ENCODE measurements around the gene CHRNE. TPM values are rescaled to one million over a fixed set of nuclear protein-coding genes. Genes with fewer than 3 reads are reported as not detected.
"Not testable (repeated sequence)": the region's sequence is repeated elsewhere in the genome, so short reads cannot be mapped to it uniquely, and the experiment has no call there.

Gene CHRNE
- polyA plus RNA-seq, 1 donor from 2014 or later, result 0.25 TPM

DNA sequence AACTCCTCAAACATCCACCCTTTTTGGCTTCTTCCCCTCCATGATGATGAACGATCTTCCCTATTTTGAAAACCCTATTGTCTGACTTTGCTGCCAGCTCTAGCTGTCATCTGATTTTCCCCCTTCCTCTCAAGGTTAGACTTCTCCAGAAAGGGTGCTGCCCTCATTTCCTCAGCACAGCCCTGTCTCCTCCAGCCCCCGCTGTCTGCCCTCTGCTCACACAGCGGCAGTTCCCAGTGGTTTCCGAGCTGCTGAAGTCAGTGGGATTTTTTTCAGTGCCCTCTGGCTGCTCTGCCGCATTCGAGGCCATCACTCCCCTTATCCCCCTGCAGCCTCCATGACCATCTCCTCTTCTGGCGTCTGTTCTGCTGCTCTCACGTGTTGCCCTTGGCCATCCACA is 30.1 kb downstream of the CHRNE start:
- Histone ChIP-seq H3K9me2 (ENCODE audit: insufficient read depth, low read length) (no peaks in the 10 kb centered on the region), H3K9me3 (ENCODE audit: low read length) (no peaks in the 10 kb centered on the region), H3F3A (ENCODE audit: insufficient read depth, low read length, poor library complexity, severe bottlenecking) (no peaks in the 10 kb centered on the region), H3K27me3 (ENCODE audit: insufficient read depth, low read depth, low read length) (no peaks in the 10 kb centered on the region), H3K4me2 (ENCODE audit: low read length) (no peak overlapping the region), H3K27ac (ENCODE audit: low read length) (no peak overlapping the region), H2AFZ (ENCODE audit: low read depth, low read length) (no peak overlapping the region), H3K9ac (ENCODE audit: low read length) (no peak overlapping the region), H3K79me2 (replicated peaks; ENCODE audit: insufficient read depth, low read length) (no peaks in the 10 kb centered on the region), H4K20me1 (ENCODE audit: insufficient read depth) (no peaks in the 10 kb centered on the region), H3K36me3 (ENCODE audit: insufficient read depth, low read length) (no peaks in the 10 kb centered on the region), H3K4me3 (ENCODE audit: low read length) (no peak overlapping the region)
- TF ChIP-seq MXI1 (conservative IDR thresholded peaks at IDR 0.05; ENCODE audit: poor library complexity, severe bottlenecking) (no peak), POLR2AphosphoS5 (IDR thresholded peaks at IDR 0.05) (no peak), EZH2 (IDR thresholded peaks at IDR 0.05; ENCODE audit: borderline replicate concordance, insufficient read depth, low read length, poor library complexity, severe bottlenecking) (no peak), RAD21 (conservative IDR thresholded peaks at IDR 0.05) (no peak)

GRCh38 chr17:4870855-4871254 is 32.0 kb downstream of the CHRNE start:
- Histone ChIP-seq H3K27me3 (ENCODE audit: insufficient read depth, low read depth, low read length) (no peaks in the 10 kb centered on the region), H3F3A (ENCODE audit: insufficient read depth, low read length, poor library complexity, severe bottlenecking) (no peaks in the 10 kb centered on the region), H3K79me2 (replicated peaks; ENCODE audit: insufficient read depth, low read length) (no peaks in the 10 kb centered on the region), H3K36me3 (ENCODE audit: insufficient read depth, low read length) (no peaks in the 10 kb centered on the region), H3K9me2 (ENCODE audit: insufficient read depth, low read length) (no peaks in the 10 kb centered on the region), H3K27ac (ENCODE audit: low read length) (no peak overlapping the region), H4K20me1 (ENCODE audit: insufficient read depth) (no peaks in the 10 kb centered on the region), H3K9me3 (ENCODE audit: low read length) (no peaks in the 10 kb centered on the region), H3K9ac (ENCODE audit: low read length) (no peak overlapping the region), H3K4me3 (ENCODE audit: low read length) (no peak overlapping the region), H2AFZ (ENCODE audit: low read depth, low read length) (no peak overlapping the region), H3K4me2 (ENCODE audit: low read length) (no peak overlapping the region)
- TF ChIP-seq RAD21 (conservative IDR thresholded peaks at IDR 0.05), result no peak
- TF ChIP-seq POLR2AphosphoS5 (IDR thresholded peaks at IDR 0.05), result no peak
- TF ChIP-seq SMC3 (conservative IDR thresholded peaks at IDR 0.05; ENCODE audit: poor library complexity), result no peak
- no peak for TF ChIP-seq TAF1 (IDR thresholded peaks at IDR 0.05; ENCODE audit: low read depth)
- no peak for TF ChIP-seq CTCF (IDR thresholded peaks at IDR 0.05; ENCODE audit: poor library complexity, severe bottlenecking)
- TF ChIP-seq REST (IDR thresholded peaks at IDR 0.05; ENCODE audit: borderline replicate concordance), result no peak
- TF ChIP-seq EP300 (conservative IDR thresholded peaks at IDR 0.05; ENCODE audit: poor library complexity, severe bottlenecking), result no peak

- H3K4me2 ChIP-seq (ENCODE audit: low read length); H3F3A ChIP-seq (ENCODE audit: insufficient read depth, low read length, poor library complexity, severe bottlenecking); H3K27ac ChIP-seq (ENCODE audit: low read length); H3K9me3 ChIP-seq (ENCODE audit: low read length); H3K9me2 ChIP-seq (ENCODE audit: insufficient read depth, low read length); H2AFZ ChIP-seq (ENCODE audit: low read depth, low read length); H3K79me2 ChIP-seq (replicated peaks; ENCODE audit: insufficient read depth, low read length); H3K27me3 ChIP-seq (ENCODE audit: insufficient read depth, low read depth, low read length); H3K36me3 ChIP-seq (ENCODE audit: insufficient read depth, low read length); H4K20me1 ChIP-seq (ENCODE audit: insufficient read depth); H3K9ac ChIP-seq (ENCODE audit: low read length); H3K4me3 ChIP-seq (ENCODE audit: low read length): not testable (repeated sequence)
Observed at GRCh38 chr17:4869058-4869998, 33.6 kb downstream of the CHRNE start.

GRCh38 chr17:4867535-4867934 is 35.4 kb downstream of the CHRNE start:
- not testable (repeated sequence) for H3K27me3 ChIP-seq (ENCODE audit: insufficient read depth, low read depth, low read length); H3K9me3 ChIP-seq (ENCODE audit: low read length); H3K9me2 ChIP-seq (ENCODE audit: insufficient read depth, low read length); H3K4me3 ChIP-seq (ENCODE audit: low read length); H3K27ac ChIP-seq (ENCODE audit: low read length); H3K36me3 ChIP-seq (ENCODE audit: insufficient read depth, low read length); H3F3A ChIP-seq (ENCODE audit: insufficient read depth, low read length, poor library complexity, severe bottlenecking); H3K79me2 ChIP-seq (replicated peaks; ENCODE audit: insufficient read depth, low read length); H3K9ac ChIP-seq (ENCODE audit: low read length); H2AFZ ChIP-seq (ENCODE audit: low read depth, low read length); H3K4me2 ChIP-seq (ENCODE audit: low read length); H4K20me1 ChIP-seq (ENCODE audit: insufficient read depth)

All from neural cell (in vitro differentiated cells).